ENCODE data around the gene ADRA1B. TPM values are rescaled to one million over a fixed set of nuclear protein-coding genes. Genes with fewer than 3 reads are reported as not detected.

Gene ADRA1B
- total and polyA plus RNA-seq, 9 donors = 0.87 to 9.1 (median 3.5) TPM

DNA sequence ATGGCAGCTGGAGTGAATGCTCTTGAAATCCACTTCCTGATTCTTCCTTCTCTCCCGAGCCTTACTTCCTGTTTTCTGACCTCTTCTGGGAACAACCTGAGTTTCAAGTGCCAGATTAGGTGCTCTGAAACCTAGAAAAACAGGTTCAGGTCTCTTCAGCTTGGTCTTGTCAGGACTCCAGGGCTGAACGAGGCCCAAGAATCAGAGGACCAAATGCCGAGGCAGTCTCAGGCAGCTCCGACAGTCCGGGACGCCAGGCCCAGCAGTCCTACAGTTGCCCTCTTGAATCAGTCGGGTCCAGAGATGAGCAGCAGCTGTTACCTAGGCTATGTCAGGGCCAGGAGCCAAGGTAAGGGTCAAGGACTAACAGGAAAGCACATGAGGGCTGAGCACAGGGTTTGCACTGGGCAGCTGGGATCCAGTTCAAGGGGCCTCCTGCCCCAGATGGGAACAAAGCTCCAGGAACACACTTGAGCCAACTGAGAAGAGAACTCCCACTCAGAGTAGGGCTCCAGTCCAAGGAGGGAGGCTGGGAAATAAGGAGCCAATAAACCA is 38.3 kb upstream of the ADRA1B start:
- intact Hi-C loops (cut with DNase I) = no loop called here
- WGBS, 3 donors = 1 to 22% (median 4%) methylated on average over 7 of the region's 7 CpGs
- H3K27me3 ChIP-seq = no peaks in the 10 kb centered on the region
- peaks cover 17% of the 10 kb centered on the region for H3K4me1 ChIP-seq (ENCODE audit: insufficient read depth)
- H3K4me3 ChIP-seq = no peak overlapping the region
- H3K36me3 ChIP-seq = no peaks in the 10 kb centered on the region
- TF ChIP-seq, protein P1, sequence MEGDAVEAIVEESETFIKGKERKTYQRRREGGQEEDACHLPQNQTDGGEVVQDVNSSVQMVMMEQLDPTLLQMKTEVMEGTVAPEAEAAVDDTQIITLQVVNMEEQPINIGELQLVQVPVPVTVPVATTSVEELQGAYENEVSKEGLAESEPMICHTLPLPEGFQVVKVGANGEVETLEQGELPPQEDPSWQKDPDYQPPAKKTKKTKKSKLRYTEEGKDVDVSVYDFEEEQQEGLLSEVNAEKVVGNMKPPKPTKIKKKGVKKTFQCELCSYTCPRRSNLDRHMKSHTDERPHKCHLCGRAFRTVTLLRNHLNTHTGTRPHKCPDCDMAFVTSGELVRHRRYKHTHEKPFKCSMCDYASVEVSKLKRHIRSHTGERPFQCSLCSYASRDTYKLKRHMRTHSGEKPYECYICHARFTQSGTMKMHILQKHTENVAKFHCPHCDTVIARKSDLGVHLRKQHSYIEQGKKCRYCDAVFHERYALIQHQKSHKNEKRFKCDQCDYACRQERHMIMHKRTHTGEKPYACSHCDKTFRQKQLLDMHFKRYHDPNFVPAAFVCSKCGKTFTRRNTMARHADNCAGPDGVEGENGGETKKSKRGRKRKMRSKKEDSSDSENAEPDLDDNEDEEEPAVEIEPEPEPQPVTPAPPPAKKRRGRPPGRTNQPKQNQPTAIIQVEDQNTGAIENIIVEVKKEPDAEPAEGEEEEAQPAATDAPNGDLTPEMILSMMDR (IDR thresholded peaks at IDR 0.05) = no peak
- TF ChIP-seq EP300 (IDR thresholded peaks at IDR 0.05) = no peak
- TF ChIP-seq POLR2A (IDR thresholded peaks at IDR 0.05) = no peak
- no peaks in the 10 kb centered on the region for H3K9me3 ChIP-seq
- peak; percentile 87 to 95 (median 89) for DNase-seq
- peak overlapping the region; percentile 4 to 85 for H3K27ac ChIP-seq

DNA sequence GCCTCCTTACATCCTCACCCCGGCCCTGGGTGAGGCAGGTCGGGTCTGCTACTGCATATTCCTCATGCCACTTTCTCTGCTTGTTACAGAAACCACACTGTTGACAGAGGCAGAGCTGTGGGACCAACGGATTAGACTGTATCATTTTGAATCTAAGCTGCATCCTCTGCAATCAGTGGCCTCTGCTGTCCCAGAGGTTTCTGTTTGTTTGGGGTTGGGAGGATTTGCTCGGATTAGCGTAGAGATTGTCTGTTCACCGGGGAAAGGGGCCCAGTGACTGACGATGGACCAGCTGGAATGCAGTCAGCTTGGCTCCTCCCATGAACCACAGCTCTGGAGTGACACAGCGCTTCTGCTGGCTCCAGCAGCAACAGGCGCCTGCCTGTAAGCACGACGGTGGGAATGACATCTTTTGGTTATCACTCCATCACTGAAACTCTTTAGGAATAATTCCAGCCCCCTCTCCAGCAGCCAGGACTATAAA is 37.3 kb upstream of the ADRA1B start:
- Histone ChIP-seq H3K27me3 (no peaks in the 10 kb centered on the region), H3K4me3 (no peak overlapping the region), H3K36me3 (no peaks in the 10 kb centered on the region), H3K27ac (peak overlapping the region in 1 of 2 donors; percentile 85), H3K9me3 (no peaks in the 10 kb centered on the region), H3K4me1 (ENCODE audit: insufficient read depth) (peaks cover 17% of the 10 kb centered on the region)
- TF ChIP-seq, protein P1 (IDR thresholded peaks at IDR 0.05) = no peak
- TF ChIP-seq POLR2A (IDR thresholded peaks at IDR 0.05) = no peak
- no peak for TF ChIP-seq EP300 (IDR thresholded peaks at IDR 0.05)
- intact Hi-C loops (cut with DNase I) = no loop called here
- DNase-seq = peak; percentile 55 to 67 (median 64)
- WGBS, 3 donors = 7 to 14% (median 13%) methylated on average over 11 of the region's 11 CpGs

DNA sequence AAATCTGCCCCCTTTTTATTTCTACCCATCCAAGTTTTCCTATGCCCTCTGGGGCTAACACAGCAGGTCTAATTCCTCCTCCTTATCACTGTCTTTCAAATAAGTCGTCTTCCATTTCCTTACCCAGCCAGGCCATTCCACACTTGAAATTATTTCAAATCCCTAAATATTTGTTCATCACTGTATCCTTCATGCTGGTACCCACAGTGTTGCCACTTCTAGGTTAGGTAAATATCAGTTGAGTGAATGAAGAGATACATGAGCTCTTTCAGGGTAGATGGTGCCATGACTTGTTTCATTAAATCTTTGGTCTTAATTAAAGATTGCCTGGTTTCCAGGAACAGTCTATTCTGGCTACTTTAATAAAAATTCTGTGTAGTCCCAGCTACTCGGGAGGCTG is 35.6 kb upstream of the ADRA1B start:
- H3K27me3 ChIP-seq = no peaks in the 10 kb centered on the region

DNA sequence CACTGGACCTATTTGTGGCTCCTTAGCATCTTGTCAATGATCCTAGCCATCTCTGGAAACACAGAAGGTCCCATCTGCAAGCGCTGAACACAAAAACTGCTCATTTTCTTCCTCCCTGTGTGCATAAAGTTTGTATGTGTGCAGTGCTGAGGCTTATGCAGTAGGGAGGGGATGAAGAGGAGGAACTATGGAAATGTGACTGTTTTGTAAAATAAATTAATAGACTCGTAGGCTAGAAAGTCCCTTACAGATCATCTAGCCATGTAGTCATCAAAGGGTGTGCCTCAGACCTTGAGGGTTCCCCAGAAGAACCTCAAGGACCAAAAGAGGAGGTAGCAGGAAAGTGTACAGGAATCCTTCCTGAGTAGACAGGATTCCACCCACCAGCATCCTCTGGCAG is 34.3 kb upstream of the ADRA1B start:
- no peaks in the 10 kb centered on the region for H3K36me3 ChIP-seq
- no peak overlapping the region for H3K4me3 ChIP-seq
- DNase-seq = no peak
- WGBS, 3 donors = 67 to 73% (median 73%) methylated on average over 2 of the region's 2 CpGs
- peaks cover 17% of the 10 kb centered on the region for H3K4me1 ChIP-seq (ENCODE audit: insufficient read depth)
- TF ChIP-seq, protein P1 (IDR thresholded peaks at IDR 0.05) = no peak
- TF ChIP-seq POLR2A (IDR thresholded peaks at IDR 0.05) = no peak
- TF ChIP-seq EP300 (IDR thresholded peaks at IDR 0.05) = no peak
- no peaks in the 10 kb centered on the region for H3K27me3 ChIP-seq
- H3K9me3 ChIP-seq = no peaks in the 10 kb centered on the region
- no peak overlapping the region for H3K27ac ChIP-seq
- intact Hi-C loops (cut with DNase I) = no loop called here

More for the DNA sequence above, 35.6 kb upstream of the ADRA1B start:
- Histone ChIP-seq H3K27ac (no peak overlapping the region), H3K4me1 (ENCODE audit: insufficient read depth) (peaks cover 17% of the 10 kb centered on the region), H3K36me3 (no peaks in the 10 kb centered on the region), H3K4me3 (no peak overlapping the region), H3K9me3 (no peaks in the 10 kb centered on the region)
- TF ChIP-seq EP300 (IDR thresholded peaks at IDR 0.05) (no peak), POLR2A (IDR thresholded peaks at IDR 0.05) (no peak)
- TF ChIP-seq, protein P1 (IDR thresholded peaks at IDR 0.05) = no peak
- intact Hi-C loops (cut with DNase I) = no loop called here
- DNase-seq = no peak
- WGBS, 3 donors = 94 to 100% (median 95%) methylated on average over 2 of the region's 2 CpGs

All from ovary (tissue), 9 donors.